HG03025 (cell line): ENCODE results near the gene INKA1.
"Not testable (repeated sequence)": the region's sequence is repeated elsewhere in the genome, so short reads cannot be mapped to it uniquely, and the experiment has no call there.

Source experiments
- ATAC-seq: cut with Tn5 transposase; IDR thresholded peaks from one replicate; pipeline ENCODE4 v1.9.1; 2021; ENCODE audit warnings: mild to moderate bottlenecking, moderate library complexity; ENCODE audit not compliant: unreplicated experiment, low FRiP score

Gene INKA1

DNA sequence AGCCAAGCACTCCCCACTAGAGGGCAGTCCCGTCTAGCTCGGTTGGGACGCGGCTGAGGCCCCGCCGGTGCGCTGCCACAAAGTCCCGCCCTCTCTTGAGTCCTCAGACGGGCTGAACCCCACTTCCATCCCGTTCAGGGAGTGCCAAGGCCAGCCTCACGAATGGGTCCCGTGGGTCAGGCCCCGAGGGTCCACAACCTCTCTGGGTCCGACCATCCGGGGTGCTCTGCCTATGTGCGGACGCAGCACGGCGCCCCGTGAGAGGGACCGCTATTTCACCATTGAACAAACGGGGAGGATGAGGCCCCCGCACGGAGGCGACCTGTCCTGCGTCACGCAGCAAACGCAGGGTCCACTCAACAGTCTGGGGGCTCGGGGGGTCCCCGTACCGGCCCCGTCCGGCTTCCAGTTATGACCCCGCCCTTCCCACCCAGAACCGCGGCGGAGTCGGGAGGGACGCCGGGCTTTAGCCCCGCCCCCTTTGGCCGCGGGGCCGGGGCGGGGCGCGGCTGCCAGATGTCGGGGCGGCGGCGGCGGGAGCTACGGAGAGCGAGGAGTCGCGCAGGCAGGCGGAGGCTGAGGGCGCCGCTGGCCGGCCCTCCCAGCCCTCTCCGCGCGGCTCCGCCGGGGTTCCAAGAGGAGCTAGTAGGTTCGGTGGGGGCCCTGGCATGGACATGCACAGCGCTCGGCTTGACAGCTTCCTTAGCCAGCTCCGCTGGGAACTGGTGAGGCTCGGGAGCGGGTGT is at the start of gene INKA1:
INKA1 (plus strand) TSS at position 543 of the 746 bp plus-strand sequence; CDS start at position 675, 132 bp downstream.
- peak; percentile 59 for ATAC-seq

DNA sequence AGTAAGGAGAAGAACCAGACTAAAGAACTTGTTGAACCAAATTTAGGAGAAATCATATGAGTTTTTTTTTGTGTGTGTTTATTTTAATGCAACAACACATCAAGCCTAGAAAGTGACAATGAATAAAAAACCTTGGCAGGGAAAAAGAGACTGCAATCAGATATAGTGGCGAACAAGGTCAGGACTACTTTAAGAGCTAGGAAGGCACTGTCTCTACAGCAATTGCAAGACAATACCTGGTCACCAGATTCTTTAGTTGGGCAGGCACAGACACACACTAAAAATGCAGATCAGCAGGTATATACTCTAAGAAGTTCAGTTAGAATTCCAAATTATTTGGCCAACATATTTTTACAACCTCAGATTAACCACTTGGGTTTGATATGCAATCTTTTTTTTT is 48.5 kb upstream of the INKA1 start:
- no peak for ATAC-seq

GRCh38 chr3:49756036-49756435 is 47.0 kb upstream of the INKA1 start:
- no peak for ATAC-seq

DNA sequence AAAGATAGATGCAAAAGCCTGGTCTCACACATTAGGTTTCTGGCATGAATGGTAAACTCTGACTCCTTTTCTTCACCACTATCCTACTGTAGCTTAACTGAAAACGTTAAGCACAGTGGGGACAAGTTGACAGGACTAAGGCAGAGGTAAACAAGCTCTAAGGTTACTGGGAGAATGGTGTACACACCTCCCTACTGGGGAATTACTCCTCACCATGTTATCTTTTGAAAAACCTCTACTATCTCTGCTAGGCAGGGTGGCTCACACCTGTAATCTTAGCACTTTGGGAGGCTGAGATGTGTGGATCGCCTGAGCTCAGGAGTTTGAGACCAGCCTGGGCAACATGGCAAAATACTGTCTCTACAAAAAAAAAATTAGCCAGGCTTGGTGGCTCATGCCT is 45.9 kb upstream of the INKA1 start:
- no peak for ATAC-seq

DNA sequence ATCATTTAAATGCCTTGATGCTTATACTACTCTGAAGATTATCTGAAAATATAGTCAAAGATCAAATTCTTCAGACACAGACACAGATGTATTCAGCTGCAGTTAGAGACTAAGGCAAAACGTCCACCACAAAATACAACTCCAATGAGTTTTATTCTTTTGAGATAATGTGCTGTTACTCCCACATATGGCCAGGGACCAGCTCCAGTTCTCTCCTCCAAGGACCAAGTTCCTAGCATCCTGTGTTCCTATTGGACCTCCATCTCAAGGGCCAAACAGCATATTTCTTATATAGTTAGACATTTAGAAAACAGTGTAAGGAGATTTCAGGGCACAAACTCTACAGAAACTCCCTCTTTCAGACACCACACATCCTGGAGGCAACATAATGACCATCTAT is 43.8 kb upstream of the INKA1 start:
- no peak for ATAC-seq

- no peak for ATAC-seq
Measured at GRCh38 chr3:49761661-49762060, 41.4 kb upstream of the INKA1 start.

- no peak for ATAC-seq
Measured at GRCh38 chr3:49763981-49764380, 39.1 kb upstream of the INKA1 start.

GRCh38 chr3:49769286-49769915 is 33.7 kb upstream of the INKA1 start:
- no peak for ATAC-seq

DNA sequence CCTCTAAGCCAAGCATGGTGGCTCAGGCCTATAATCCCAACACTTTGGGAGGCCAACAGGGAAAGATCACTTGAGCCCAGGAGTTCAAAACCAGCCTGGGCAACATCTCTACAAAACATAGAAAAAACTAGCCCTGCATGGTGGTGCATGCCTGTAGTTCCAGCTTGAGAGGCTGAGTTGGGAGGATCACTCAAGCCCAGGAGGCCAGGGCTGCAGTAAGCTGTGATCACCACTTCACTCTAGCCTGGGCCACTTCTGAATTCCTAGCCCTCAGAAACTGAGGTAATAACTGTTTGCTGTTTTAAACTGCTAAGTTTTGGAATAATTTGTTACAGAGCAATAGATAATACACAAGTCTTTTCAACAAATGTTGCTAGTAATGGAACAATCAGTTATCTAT is 33.1 kb upstream of the INKA1 start:
- no peak for ATAC-seq

DNA sequence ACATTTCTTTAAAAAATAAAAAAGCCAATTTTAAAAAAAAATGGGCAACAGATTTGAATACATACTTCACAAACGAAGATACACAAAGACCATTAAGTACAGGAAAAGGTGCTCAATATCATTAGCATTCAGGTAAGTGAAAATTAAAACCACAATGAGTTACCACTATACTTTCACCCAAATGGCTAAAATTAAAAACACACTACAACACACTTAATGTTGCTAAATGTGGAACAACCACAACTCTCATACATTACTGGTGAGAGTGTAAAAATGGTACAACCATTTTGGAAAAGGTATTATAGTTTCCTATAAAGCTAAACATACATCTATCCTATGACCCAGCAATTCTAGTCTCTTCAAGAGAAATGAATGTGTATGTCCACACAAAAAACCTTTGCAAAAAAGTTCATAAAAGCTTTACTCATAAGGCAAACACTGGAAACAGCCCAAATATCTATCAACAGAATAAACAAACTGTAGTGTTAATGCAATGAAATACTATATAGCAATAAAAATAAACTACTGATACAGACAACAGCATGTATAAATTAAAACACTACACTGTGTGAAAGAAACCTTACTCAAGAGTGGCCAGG is 31.6 kb upstream of the INKA1 start:
- ATAC-seq = no peak

DNA sequence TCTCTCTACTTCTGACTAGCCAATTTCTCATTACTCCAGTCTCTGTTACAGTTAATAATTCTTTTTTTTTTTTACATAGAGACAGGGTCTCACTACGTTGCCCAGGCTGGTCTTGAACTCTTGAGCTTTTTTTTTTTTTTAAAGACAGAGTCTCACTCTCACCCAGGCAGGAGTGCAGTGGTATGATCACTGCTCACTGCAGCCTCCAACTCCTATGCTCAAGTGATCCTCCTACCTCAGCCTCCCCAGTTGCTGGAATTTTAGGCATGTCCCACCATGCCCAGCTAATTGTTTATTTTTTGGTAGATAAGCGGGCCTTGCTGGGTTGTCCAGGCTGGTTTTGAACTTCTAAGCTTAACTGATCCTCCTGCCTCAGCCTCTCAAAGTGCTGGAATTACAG is 30.4 kb upstream of the INKA1 start:
- no peak for ATAC-seq

GRCh38 chr3:49775538-49775937 is 27.5 kb upstream of the INKA1 start:
- no peak for ATAC-seq

DNA sequence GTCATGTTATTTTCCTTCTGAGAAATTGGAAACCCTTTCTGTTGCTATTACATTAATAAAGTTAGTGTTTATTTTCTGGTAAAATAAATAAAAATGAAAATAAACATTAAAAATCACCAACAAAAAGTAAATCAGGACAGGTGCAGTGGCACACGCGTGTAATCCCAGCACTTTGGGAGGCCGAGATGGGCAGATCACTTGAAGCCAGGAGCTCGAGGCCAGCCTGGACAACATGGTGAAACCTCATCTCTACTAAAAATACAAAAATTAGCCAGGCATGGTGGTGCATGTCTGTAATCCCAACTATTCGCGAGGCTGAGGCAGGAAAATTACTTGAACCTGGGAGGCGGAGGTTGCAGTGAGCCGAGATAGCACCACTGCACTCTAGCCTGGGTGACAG is 27.0 kb upstream of the INKA1 start:
- not testable (repeated sequence) for ATAC-seq

DNA sequence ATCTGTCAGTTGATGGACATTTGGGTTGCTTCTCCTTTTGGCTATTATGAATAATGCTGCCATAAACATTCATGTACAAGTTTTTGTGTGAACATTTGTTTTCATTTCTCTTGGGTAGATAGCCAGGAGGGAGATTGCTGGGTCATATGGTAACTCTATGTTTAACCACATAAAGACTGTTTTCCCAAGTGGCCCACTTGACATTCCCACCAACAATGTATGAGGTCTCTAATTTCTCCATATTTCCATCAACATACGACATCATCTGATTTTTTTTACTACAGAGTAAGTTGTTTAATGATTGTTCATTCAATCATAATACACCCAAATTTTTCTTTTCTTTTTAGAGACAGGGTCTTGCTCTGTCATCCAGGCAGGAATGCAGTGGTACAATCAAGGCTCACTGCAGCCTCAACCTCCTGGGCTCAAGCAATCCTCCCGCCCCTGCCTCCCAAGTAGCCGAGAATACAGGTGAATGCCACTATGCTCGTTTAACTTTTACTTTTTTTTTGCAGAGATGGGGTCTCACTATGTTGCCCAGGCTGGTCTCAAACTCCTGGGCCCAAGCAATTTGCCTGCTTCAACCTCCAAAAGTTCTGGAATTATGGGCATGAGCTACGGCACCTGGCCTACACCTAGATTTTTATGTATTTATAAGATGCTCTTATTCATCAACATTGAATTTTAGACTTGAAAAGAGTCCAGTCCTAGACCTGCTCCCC is 23.5 kb upstream of the INKA1 start:
- no peak for ATAC-seq

DNA sequence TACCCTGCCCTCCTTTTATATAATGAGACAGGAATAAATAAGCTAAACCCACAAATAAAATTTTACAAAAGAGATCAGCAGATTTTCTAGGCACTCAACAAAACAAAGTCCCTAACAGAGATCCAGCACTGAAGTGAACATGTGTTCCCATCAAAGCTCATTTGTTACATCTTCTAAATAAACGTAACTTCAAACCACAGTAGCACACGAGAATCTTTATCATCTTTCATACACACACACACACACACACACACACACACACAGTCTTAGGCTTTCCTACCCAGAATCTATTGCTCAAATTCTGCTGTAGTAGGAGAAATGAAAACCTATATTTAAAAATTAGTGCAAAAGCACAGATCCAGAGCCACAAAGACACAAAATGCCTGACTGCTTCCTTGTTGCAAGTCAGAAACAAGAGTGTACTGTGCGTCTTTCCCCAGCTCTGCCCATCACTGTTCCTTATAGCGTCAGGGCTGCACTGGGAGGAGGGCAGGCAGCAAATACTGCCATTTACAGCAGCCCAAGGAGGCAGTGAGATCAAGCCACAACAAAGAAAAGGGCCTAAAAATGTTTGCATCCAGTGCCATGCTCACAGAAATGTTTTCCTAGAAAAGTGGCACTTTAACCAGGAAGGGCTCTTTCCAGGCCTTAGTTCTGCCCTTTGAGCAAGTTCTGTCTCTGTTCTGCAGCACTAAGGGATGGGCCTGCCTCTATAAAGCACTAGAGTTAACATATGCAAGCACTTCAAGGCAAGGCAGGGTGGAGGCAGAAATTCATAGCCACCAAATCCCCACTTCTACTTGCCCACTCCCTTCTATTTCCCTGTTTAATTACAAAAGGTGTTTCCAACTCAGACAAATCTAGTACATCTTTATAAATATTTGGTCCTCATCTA is 22.7 kb upstream of the INKA1 start:
- ATAC-seq = no peak

DNA sequence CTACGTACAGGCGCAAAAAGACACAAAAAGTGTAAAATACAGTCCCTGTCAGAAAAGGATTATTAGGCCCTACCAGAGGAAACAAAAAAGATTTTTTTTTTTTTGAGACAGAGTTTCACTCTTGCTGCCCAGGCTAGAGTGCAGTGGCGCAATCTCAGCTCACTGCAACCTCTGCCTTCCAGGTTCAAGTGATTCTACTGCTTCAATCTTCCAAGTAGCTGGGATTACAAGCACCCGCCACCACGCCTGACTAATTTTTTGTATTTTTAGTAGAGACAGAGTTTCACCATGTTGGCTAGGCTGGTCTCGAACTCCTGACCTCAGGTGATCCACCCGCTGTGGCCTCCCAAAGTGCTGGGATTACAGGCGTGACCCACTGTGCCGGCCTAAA is 22.1 kb upstream of the INKA1 start:
- not testable (repeated sequence) for ATAC-seq

DNA sequence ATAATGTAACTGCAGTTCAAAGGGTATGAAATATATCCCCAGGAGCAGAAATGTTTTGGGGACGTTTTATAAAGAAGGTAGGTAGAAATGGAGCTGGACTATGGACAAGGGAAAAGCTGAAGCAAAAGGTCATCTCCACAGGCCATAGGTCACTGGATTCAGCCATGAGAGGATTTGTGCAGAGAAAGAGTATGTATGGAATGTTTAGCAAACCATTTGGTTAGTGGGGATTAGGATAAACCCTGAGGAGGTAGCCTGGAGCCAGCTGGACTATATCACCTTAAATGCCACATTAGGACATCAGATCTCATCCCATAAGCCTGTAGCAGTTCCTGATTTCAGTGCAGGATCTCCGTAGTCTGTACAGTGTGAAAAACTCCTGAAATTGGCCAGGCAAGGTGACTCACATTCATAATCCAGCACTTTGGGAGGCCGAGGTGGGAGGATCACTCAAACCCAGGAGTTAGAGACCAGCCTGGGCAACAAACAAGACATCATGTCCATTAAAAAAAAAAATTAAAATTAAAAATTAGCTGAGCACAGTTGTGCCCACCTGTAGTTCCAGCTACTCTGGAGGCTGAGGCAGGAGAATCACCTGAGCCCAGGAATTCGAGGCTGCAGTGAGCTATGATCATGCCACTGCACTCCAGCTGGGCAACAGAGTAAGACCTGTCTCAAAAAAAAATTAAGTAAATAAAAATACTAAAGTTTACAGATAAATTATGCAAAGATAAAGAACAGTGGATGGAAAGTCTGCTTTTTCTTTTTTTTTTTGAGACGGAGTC is 21.5 kb upstream of the INKA1 start:
- no peak for ATAC-seq

- ATAC-seq = not testable (repeated sequence)
Measured at GRCh38 chr3:49782277-49782676, 20.8 kb upstream of the INKA1 start.

DNA sequence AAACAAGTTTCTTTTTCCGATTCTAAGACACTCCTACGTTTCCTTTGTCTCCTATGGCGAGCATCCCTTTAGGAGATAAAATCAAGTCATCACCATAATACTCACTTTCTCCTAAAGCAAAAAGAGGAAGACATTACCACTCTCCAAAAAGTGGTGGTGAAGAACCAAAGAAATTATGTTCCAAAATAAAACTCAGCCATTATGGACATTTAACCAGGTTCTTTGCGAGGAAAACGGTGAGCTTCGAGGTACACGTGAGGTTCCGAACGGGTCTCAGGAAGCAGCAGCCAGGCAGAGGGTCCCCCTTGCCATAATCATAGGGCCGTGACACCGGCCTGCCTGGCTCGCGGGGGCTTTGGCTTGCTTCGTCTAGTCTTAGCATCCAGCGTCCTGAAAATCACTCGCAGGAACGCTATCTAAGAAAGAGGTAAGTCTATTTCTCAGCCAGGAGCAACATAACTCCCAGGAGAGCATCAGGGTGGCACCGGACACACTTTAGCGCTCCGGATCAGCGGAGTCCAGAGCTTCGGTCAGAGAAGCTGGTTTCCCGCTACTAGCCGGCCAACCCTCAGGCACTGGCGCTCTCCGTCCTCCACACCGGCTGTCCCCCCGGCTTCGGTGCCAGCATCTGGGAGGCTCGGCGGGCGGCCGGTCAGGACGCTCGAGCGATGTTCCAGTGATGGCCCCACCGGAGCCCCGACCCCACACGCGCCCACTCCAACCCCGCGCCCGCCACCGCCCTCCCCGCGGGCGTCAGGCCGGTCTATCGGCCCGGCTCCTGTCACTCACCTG is 17.3 kb upstream of the INKA1 start:
- peak; percentile 36 for ATAC-seq
